HepG2 (cell line): ENCODE measurements around the gene PRSS36. TPM values are rescaled to one million over a fixed set of nuclear protein-coding genes. Genes with fewer than 3 reads are reported as not detected.

Experiments used
- CAMTA2 ChIP-seq: sonication (generic); formaldehyde crosslinking; IDR thresholded peaks from 2 replicates; pipeline ENCODE4 v1.4.0; 2020; ENCODE audit warnings: mild to moderate bottlenecking, missing genetic modification reagents, borderline replicate concordance
- CBX5 ChIP-seq: sonication (generic); formaldehyde crosslinking; IDR thresholded peaks from 2 replicates; pipeline ENCODE4 v1.4.0; 2020; ENCODE audit warnings: missing genetic modification reagents, borderline replicate concordance
- MAFG ChIP-seq: sonication (generic); formaldehyde crosslinking; IDR thresholded peaks from 2 replicates; pipeline ENCODE4 v1.5.1; 2020; ENCODE audit warnings: mild to moderate bottlenecking, missing genetic modification reagents
- SRSF4 ChIP-seq: fragments of 200-400 bp; formaldehyde crosslinking; IDR thresholded peaks from one replicate; pipeline ENCODE4 v1.6.1; 2018; ENCODE audit warnings: mild to moderate bottlenecking, low read depth, low read length, moderate library complexity; ENCODE audit not compliant: poor library complexity, severe bottlenecking
- ZBTB33 ChIP-seq: sonication (generic); formaldehyde crosslinking; IDR thresholded peaks from 2 replicates; pipeline ENCODE4 v1.4.0; 2020; ENCODE audit warnings: missing genetic modification reagents
- ZBTB8A ChIP-seq: sonication (generic); formaldehyde crosslinking; IDR thresholded peaks from 2 replicates; pipeline ENCODE4 v1.4.0; 2020; ENCODE audit warnings: mild to moderate bottlenecking, low read depth, missing genetic modification reagents, borderline replicate concordance
- ZEB1 ChIP-seq: IDR thresholded peaks from 2 replicates; pipeline ENCODE4 v1.6.1; 2012; ENCODE audit warnings: mild to moderate bottlenecking, low read depth, inconsistent platforms; ENCODE audit not compliant: insufficient replicate concordance
- ZNF276 ChIP-seq: sonication (generic); formaldehyde crosslinking; IDR thresholded peaks from 2 replicates; pipeline ENCODE4 v1.4.0; 2020; ENCODE audit warnings: mild to moderate bottlenecking, low read depth, missing genetic modification reagents
- polyA plus RNA-seq, 8 experiments: library from polyadenylated mRNA; depleted of rRNA in 3 of 8; stranded (reverse) in 7 of 8; unstranded in 1 of 8; fragments of >200 nt; fragmentation: Illumina TruSeq in 4 of 8; extraction: Trizol in 4 of 8; gene quantifications; 2 replicates each; pipeline versions ENCODE4 v1.2.1 to v1.2.3, GENCODE V29; 2011 to 2016; ENCODE audit warnings: low read depth in 4 of 8, missing spikeins in 1 of 8, mixed read lengths in 1 of 8; ENCODE audit not compliant: insufficient read depth in 1 of 8
- total RNA-seq, 5 experiments: library from RNA; depleted of rRNA; stranded (reverse); fragments of >200 nt; fragmentation: Illumina TruSeq; extraction: Trizol; gene quantifications; 2 replicates each; pipeline ENCODE4 v1.2.3, GENCODE V29; 2016; ENCODE audit warnings: low read depth in 1 of 5
- TF ChIP-seq, protein P1 (sequence below), 2 experiments: IDR thresholded peaks; 2 replicates each; pipeline ENCODE4 v1.6.1; 2011 to 2012; ENCODE audit warnings: low read length in 2 of 2, borderline replicate concordance in 1 of 2, low read depth in 1 of 2, mild to moderate bottlenecking in 1 of 2, moderate library complexity in 1 of 2

PRSS36 gene
- total and polyA plus RNA-seq, 2 of the 13 experiments (the other 11 are each of a cell fraction or from before 2014, with no cell fraction given): 1.5 to 2.1 TPM

GRCh38 chr16:31136287-31136662 is 13.6 kb downstream of the PRSS36 start (continued):
- TF ChIP-seq CBX5 (CRISPR knock-in tag) (no peak), ZEB1 (no peak), MAFG (no peak), ZBTB33 (CRISPR knock-in tag) (no peak), ZNF276 (no peak), CAMTA2 (CRISPR knock-in tag) (no peak), ZBTB8A (CRISPR knock-in tag) (no peak), SRSF4 (no peak)
- TF ChIP-seq, protein P1, sequence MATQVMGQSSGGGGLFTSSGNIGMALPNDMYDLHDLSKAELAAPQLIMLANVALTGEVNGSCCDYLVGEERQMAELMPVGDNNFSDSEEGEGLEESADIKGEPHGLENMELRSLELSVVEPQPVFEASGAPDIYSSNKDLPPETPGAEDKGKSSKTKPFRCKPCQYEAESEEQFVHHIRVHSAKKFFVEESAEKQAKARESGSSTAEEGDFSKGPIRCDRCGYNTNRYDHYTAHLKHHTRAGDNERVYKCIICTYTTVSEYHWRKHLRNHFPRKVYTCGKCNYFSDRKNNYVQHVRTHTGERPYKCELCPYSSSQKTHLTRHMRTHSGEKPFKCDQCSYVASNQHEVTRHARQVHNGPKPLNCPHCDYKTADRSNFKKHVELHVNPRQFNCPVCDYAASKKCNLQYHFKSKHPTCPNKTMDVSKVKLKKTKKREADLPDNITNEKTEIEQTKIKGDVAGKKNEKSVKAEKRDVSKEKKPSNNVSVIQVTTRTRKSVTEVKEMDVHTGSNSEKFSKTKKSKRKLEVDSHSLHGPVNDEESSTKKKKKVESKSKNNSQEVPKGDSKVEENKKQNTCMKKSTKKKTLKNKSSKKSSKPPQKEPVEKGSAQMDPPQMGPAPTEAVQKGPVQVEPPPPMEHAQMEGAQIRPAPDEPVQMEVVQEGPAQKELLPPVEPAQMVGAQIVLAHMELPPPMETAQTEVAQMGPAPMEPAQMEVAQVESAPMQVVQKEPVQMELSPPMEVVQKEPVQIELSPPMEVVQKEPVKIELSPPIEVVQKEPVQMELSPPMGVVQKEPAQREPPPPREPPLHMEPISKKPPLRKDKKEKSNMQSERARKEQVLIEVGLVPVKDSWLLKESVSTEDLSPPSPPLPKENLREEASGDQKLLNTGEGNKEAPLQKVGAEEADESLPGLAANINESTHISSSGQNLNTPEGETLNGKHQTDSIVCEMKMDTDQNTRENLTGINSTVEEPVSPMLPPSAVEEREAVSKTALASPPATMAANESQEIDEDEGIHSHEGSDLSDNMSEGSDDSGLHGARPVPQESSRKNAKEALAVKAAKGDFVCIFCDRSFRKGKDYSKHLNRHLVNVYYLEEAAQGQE (IDR thresholded peaks at IDR 0.05; ENCODE audit: borderline replicate concordance in 1 of 2, low read depth in 1 of 2, low read length in 2 of 2): no peak
